Small intestine (tissue), 7 donors: ENCODE data around the gene JARID2. TPM values are rescaled to one million over a fixed set of nuclear protein-coding genes. Genes with fewer than 3 reads are reported as not detected.

Source experiments
- DNase-seq, 2 donors: peaks; one replicate each; pipeline versions ENCODE4 v3.0.0 to v3.0.0-alpha.2; 2013
- FAIRE-seq: peaks from 2 replicates; lab custom pipeline; 2012; peaks lifted over from hg19 to GRCh38; lab: Jason Lieb, UNC
- H3K27ac ChIP-seq, 3 donors: one replicate each; pipeline ENCODE4 v1.5.1; 2013; ENCODE audit warnings: low read length in 2 of 3, mild to moderate bottlenecking in 2 of 3, control low read depth in 1 of 3, inconsistent platforms in 1 of 3, low read depth in 1 of 3, moderate library complexity in 1 of 3
- H3K27me3 ChIP-seq, 3 donors: one replicate each; pipeline ENCODE4 v1.6.1; 2013; ENCODE audit warnings: low read length in 3 of 3, inconsistent platforms in 1 of 3; ENCODE audit not compliant: control insufficient read depth in 3 of 3, insufficient read depth in 3 of 3
- H3K36me3 ChIP-seq, 3 donors: one replicate each; pipeline ENCODE4 v1.6.1; 2013; ENCODE audit warnings: low read length in 3 of 3, inconsistent platforms in 1 of 3, low read depth in 1 of 3, mild to moderate bottlenecking in 1 of 3, moderate library complexity in 1 of 3; ENCODE audit not compliant: control insufficient read depth in 3 of 3, insufficient read depth in 2 of 3
- H3K4me1 ChIP-seq, 3 donors: one replicate each; pipeline ENCODE4 v1.6.1; 2013; ENCODE audit warnings: low read length in 2 of 3, inconsistent platforms in 1 of 3, low read depth in 1 of 3, mild to moderate bottlenecking in 1 of 3, moderate library complexity in 1 of 3; ENCODE audit not compliant: control insufficient read depth in 3 of 3, insufficient read depth in 2 of 3
- H3K4me3 ChIP-seq, 3 donors: one replicate each; pipeline ENCODE4 v1.5.1; 2013; ENCODE audit warnings: low read length in 3 of 3, control low read depth in 1 of 3, inconsistent platforms in 1 of 3, low read depth in 1 of 3, mild to moderate bottlenecking in 1 of 3, moderate library complexity in 1 of 3
- H3K9me3 ChIP-seq, 2 donors: one replicate each; pipeline ENCODE4 v1.6.1; 2013; ENCODE audit warnings: low read depth in 1 of 2, low read length in 1 of 2; ENCODE audit not compliant: control insufficient read depth in 2 of 2, insufficient read depth in 1 of 2
- WGBS, 3 donors: extraction: QIAGEN DNeasy Blood & Tissue Kit; methylation state at CpG; one replicate each; pipeline ENCODE4 v1.1.7; 2013; 5-methylcytosine and 5-hydroxymethylcytosine counted together
- polyA plus RNA-seq, 4 donors: library from polyadenylated mRNA; stranded (reverse) in 3 of 4; unstranded in 1 of 4; fragments of 200-250 nt in 3 of 4; fragments of 120-200 nt in 1 of 4; gene quantifications; one replicate each; pipeline versions ENCODE4 v1.2.1 to v1.2.3, GENCODE V29; 2013
- donor health status: healthy with polysubstance abuse.
- donor health status: control.
- donor health status: control.
- donor health status: Bipolar disorder and iron deficiency.
- donor health status: healthy.

Gene JARID2
- polyA plus RNA-seq, 4 donors: 4.9 to 10.5 (median 6.7) TPM

GRCh38 chr6:15249371-15250019 lies 3.6 kb downstream of the JARID2 start:
- Histone ChIP-seq H3K4me3 (peak overlapping the region; percentile 52 to 98 (median 67)), H3K36me3 (peaks cover 0 to 4% (median 0%) of the 10 kb centered on the region in 3 donors), H3K9me3 (no peaks in the 10 kb centered on the region), H3K27me3 (no peaks in the 10 kb centered on the region), H3K27ac (peak overlapping the region; percentile 88 to 98 (median 93)), H3K4me1 (peaks cover 8 to 11% (median 9%) of the 10 kb centered on the region in 3 donors)
- WGBS, 3 donors: 4 to 16% (median 4%) methylated on average over 9 of the region's 9 CpGs
- DNase-seq (peak in 1 of 2 donors; percentile 39), FAIRE-seq (no peak)

GRCh38 chr6:15250187-15251168 lies 4.6 kb downstream of the JARID2 start:
- Histone ChIP-seq H3K27me3 (no peaks in the 10 kb centered on the region), H3K4me1 (peaks cover 12% of the 10 kb centered on the region in 3 donors), H3K27ac (peak overlapping the region in 1 of 3 donors; percentile 39), H3K36me3 (peaks cover 0 to 4% (median 0%) of the 10 kb centered on the region in 3 donors), H3K4me3 (no peak overlapping the region), H3K9me3 (no peaks in the 10 kb centered on the region)
- DNase-seq (no peak), FAIRE-seq (no peak)
- 61 to 73% (median 71%) methylated on average over 15 of the region's 15 CpGs for WGBS, 3 donors

GRCh38 chr6:15252195-15252594 lies 6.3 kb downstream of the JARID2 start:
- no peak overlapping the region for H3K27ac ChIP-seq
- 50 to 54% (median 52%) methylated on average over 3 of the region's 3 CpGs for WGBS, 3 donors

GRCh38 chr6:15253203-15254022 lies 7.5 kb downstream of the JARID2 start:
- Histone ChIP-seq H3K4me3 (no peak overlapping the region), H3K27ac (no peak overlapping the region), H3K9me3 (no peaks in the 10 kb centered on the region), H3K27me3 (no peaks in the 10 kb centered on the region), H3K36me3 (peaks cover 0 to 4% (median 0%) of the 10 kb centered on the region in 3 donors), H3K4me1 (peaks cover 16 to 28% (median 22%) of the 10 kb centered on the region in 3 donors)
- DNase-seq (peak in 1 of 2 donors; percentile 40), FAIRE-seq (no peak)
- 31 to 64% (median 33%) methylated on average over 14 of the region's 14 CpGs for WGBS, 3 donors

More at GRCh38 chr6:15252195-15252594, 6.3 kb downstream of the JARID2 start:
- Histone ChIP-seq H3K27me3 (no peaks in the 10 kb centered on the region), H3K36me3 (peaks cover 0 to 4% (median 0%) of the 10 kb centered on the region in 3 donors), H3K9me3 (no peaks in the 10 kb centered on the region), H3K4me1 (peaks cover 16 to 24% (median 22%) of the 10 kb centered on the region in 3 donors), H3K4me3 (no peak overlapping the region)
- FAIRE-seq: no peak
- no peak for DNase-seq

- Histone ChIP-seq H3K27me3 (no peaks in the 10 kb centered on the region), H3K27ac (peak overlapping the region in 1 of 3 donors; percentile 34), H3K9me3 (no peaks in the 10 kb centered on the region), H3K4me1 (peaks cover 22 to 28% (median 22%) of the 10 kb centered on the region in 3 donors), H3K36me3 (peaks cover 0 to 4% (median 0%) of the 10 kb centered on the region in 3 donors), H3K4me3 (no peak overlapping the region)
- no peak for FAIRE-seq
- no peak for DNase-seq
- 82 to 87% (median 86%) methylated on average over 14 of the region's 14 CpGs for WGBS, 3 donors
These were observed 8.5 kb downstream of the JARID2 start for GRCh38 chr6:15254070-15254975.

GRCh38 chr6:15255481-15255880 lies 9.6 kb downstream of the JARID2 start:
- Histone ChIP-seq H3K36me3 (peaks cover 0 to 4% (median 0%) of the 10 kb centered on the region in 3 donors), H3K4me3 (no peak overlapping the region), H3K4me1 (peaks cover 22 to 40% (median 27%) of the 10 kb centered on the region in 3 donors), H3K9me3 (no peaks in the 10 kb centered on the region), H3K27ac (peak overlapping the region; percentile 69 to 71 (median 71)), H3K27me3 (no peaks in the 10 kb centered on the region)
- no peak for DNase-seq
- FAIRE-seq: no peak
- 29 to 38% (median 36%) methylated on average over 1 of the region's 1 CpG for WGBS, 3 donors

GRCh38 chr6:15255909-15256395 lies 10.1 kb downstream of the JARID2 start:
- no peak overlapping the region for H3K4me3 ChIP-seq
- 17 to 50% (median 33%) methylated on average over 4 of the region's 4 CpGs for WGBS, 3 donors
- peaks cover 24 to 43% (median 29%) of the 10 kb centered on the region in 3 donors for H3K4me1 ChIP-seq
- no peaks in the 10 kb centered on the region for H3K9me3 ChIP-seq
- H3K27me3 ChIP-seq: no peaks in the 10 kb centered on the region
- DNase-seq (peak; percentile 61 to 93), FAIRE-seq (no peak)
- peak overlapping the region; percentile 69 to 71 (median 71) for H3K27ac ChIP-seq
- H3K36me3 ChIP-seq: peaks cover 0 to 4% (median 0%) of the 10 kb centered on the region in 3 donors
